Measurements from ENCODE around the gene VWA7.

VWA7 gene

GRCh38 chr6:31730631-31731086 lies 46.5 kb downstream of the VWA7 start:
- DNase-seq (ENCODE audit: low read depth), result no peak
- no peak for TF ChIP-seq CTCF (IDR thresholded peaks at IDR 0.05; ENCODE audit: low read length, missing control alignments)
- peak overlapping the region; percentile 90 for H3K4me3 ChIP-seq (replicated peaks; ENCODE audit: low read depth, low read length)

- no peak for TF ChIP-seq CTCF (IDR thresholded peaks at IDR 0.05; ENCODE audit: low read length, missing control alignments)
- H3K4me3 ChIP-seq (replicated peaks; ENCODE audit: low read depth, low read length), result peak overlapping the region; percentile 90
- DNase-seq (ENCODE audit: low read depth), result peak; percentile 89
Observed at GRCh38 chr6:31729979-31730630, 47.0 kb downstream of the VWA7 start.

- no peak for TF ChIP-seq CTCF (IDR thresholded peaks at IDR 0.05; ENCODE audit: low read length, missing control alignments)
- peak; percentile 89 for DNase-seq (ENCODE audit: low read depth)
- H3K4me3 ChIP-seq (replicated peaks; ENCODE audit: low read depth, low read length), result peak overlapping the region; percentile 90
Observed at GRCh38 chr6:31729515-31729978, 47.6 kb downstream of the VWA7 start.

- H3K4me3 ChIP-seq (replicated peaks; ENCODE audit: low read depth, low read length), result peak within 1 kb of the TSS; percentile 90
- no peak for DNase-seq (ENCODE audit: low read depth)
- peak; percentile 31 for TF ChIP-seq CTCF (IDR thresholded peaks at IDR 0.05; ENCODE audit: low read length, missing control alignments)
Observed at GRCh38 chr6:31728767-31729514, 48.2 kb downstream of the VWA7 start, which contains the start of gene DDAH2. DDAH2 (minus strand) TSS chr6:31729299; CDS start chr6:31729161, 138 bp downstream.

GRCh38 chr6:31727717-31728671 lies 49.1 kb downstream of the VWA7 start:
- DNase-seq (ENCODE audit: low read depth), result no peak
- H3K4me3 ChIP-seq (replicated peaks; ENCODE audit: low read depth, low read length), result peak overlapping the region; percentile 90
- TF ChIP-seq CTCF (IDR thresholded peaks at IDR 0.05; ENCODE audit: low read length, missing control alignments), result no peak

GRCh38 chr6:31727034-31727716 lies 50.0 kb downstream of the VWA7 start:
- no peak for TF ChIP-seq CTCF (IDR thresholded peaks at IDR 0.05; ENCODE audit: low read length, missing control alignments)
- DNase-seq (ENCODE audit: low read depth), result no peak
- H3K4me3 ChIP-seq (replicated peaks; ENCODE audit: low read depth, low read length), result no peak overlapping the region

Data from fibroblast of pulmonary artery (primary cell).